IMR-90 (cell line): Measurements from ENCODE around the gene DOCK9. TPM values are rescaled to one million over a fixed set of nuclear protein-coding genes. Genes with fewer than 3 reads are reported as not detected.

ENCODE experiments used
- ATAC-seq: fragments of 200-7000 bp; cut with Tn5 transposase; 2 replicates; pipeline ENCODE4 v1.9.1; 2020; ENCODE audit warnings: low read depth, mild to moderate bottlenecking, moderate library complexity
- BruUV-seq: library from RNA; stranded (reverse); fragments of 400-500 nt; replicated peaks from 2 replicates; lab custom pipeline; 2021; lab: Mats Ljungman, UMichigan
- CTCF ChIA-PET: fragments of 300-600 bp; formaldehyde crosslinking; extraction: SDS; loops from one replicate; lab custom pipeline; 2021; ENCODE audit warnings: antibody characterized with exemption; lab: Yijun Ruan, JAX
- POLR2A ChIA-PET: fragments of 300-600 bp; sonication (Branson Sonifier 250); formaldehyde crosslinking; loops from one replicate; lab custom pipeline; 2022; ENCODE audit warnings: antibody characterized with exemption; ENCODE audit not compliant: unreplicated experiment; lab: Charles Lee
- DNase-seq: peaks from one replicate; pipeline ENCODE4 v3.0.0; 2013
- H2AFZ ChIP-seq: replicated peaks from 2 replicates; pipeline ENCODE3; 2013; ENCODE audit warnings: low read length, mild to moderate bottlenecking; ENCODE audit not compliant: poor library complexity
- H2AK5ac ChIP-seq: 2 replicates; pipeline ENCODE4 v1.6.1; 2013; ENCODE audit warnings: low read depth, low read length, inconsistent platforms
- H2AK9ac ChIP-seq: replicated peaks from 2 replicates; pipeline ENCODE3; 2013; ENCODE audit warnings: mild to moderate bottlenecking, low read depth, low read length, moderate library complexity; ENCODE audit not compliant: poor library complexity
- H2BK120ac ChIP-seq: 2 replicates; pipeline ENCODE4 v1.6.1; 2013; ENCODE audit warnings: low read depth, low read length, inconsistent platforms
- H2BK15ac ChIP-seq: 3 replicates; pipeline ENCODE4 v1.6.1; 2013; ENCODE audit warnings: low read depth, low read length, inconsistent platforms
- H2BK20ac ChIP-seq: 2 replicates; pipeline ENCODE4 v1.6.1; 2013; ENCODE audit warnings: low read depth, mild to moderate bottlenecking, inconsistent platforms, low read length, moderate library complexity
- H2BK5ac ChIP-seq: 2 replicates; pipeline ENCODE4 v1.6.1; 2013; ENCODE audit warnings: mild to moderate bottlenecking, low read depth, low read length, inconsistent platforms; ENCODE audit not compliant: poor library complexity, severe bottlenecking
- H3K14ac ChIP-seq: replicated peaks from 2 replicates; pipeline ENCODE4 v1.6.1; 2013; ENCODE audit warnings: low read depth, low read length, inconsistent platforms
- H3K18ac ChIP-seq: 2 replicates; pipeline ENCODE4 v1.6.1; 2013; ENCODE audit warnings: low read depth, low read length, control low read depth
- H3K23ac ChIP-seq: 2 replicates; pipeline ENCODE4 v1.6.1; 2013; ENCODE audit warnings: low read depth, low read length, inconsistent platforms
- H3K27ac ChIP-seq: 2 replicates; pipeline ENCODE4 v1.5.1; 2013; ENCODE audit warnings: mild to moderate bottlenecking, control low read depth, low read length; ENCODE audit not compliant: insufficient read depth
- H3K27me3 ChIP-seq: 2 replicates; pipeline ENCODE4 v1.6.1; 2013; ENCODE audit warnings: low read length; ENCODE audit not compliant: control insufficient read depth, insufficient read depth
- H3K36me3 ChIP-seq: 2 replicates; pipeline ENCODE4 v1.6.1; 2013; ENCODE audit warnings: low read length, mixed read lengths; ENCODE audit not compliant: control insufficient read depth, insufficient read depth
- H3K4ac ChIP-seq: 2 replicates; pipeline ENCODE4 v1.6.1; 2013; ENCODE audit warnings: low read depth, low read length, inconsistent platforms
- H3K4me1 ChIP-seq: 2 replicates; pipeline ENCODE4 v1.6.1; 2013; ENCODE audit warnings: low read length, mixed read lengths; ENCODE audit not compliant: control insufficient read depth, insufficient read depth
- H3K4me2 ChIP-seq: 2 replicates; pipeline ENCODE4 v1.6.1; 2013; ENCODE audit warnings: low read depth, mild to moderate bottlenecking, control low read depth, low read length, moderate library complexity
- H3K4me3 ChIP-seq: 2 replicates; pipeline ENCODE4 v1.5.1; 2013; ENCODE audit warnings: low read depth, mild to moderate bottlenecking, control low read depth, low read length, moderate library complexity; ENCODE audit not compliant: insufficient read depth
- H3K56ac ChIP-seq: 2 replicates; pipeline ENCODE4 v1.6.1; 2013; ENCODE audit warnings: low read length, inconsistent platforms; ENCODE audit not compliant: insufficient read depth; ENCODE audit errors: extremely low read depth
- H3K79me1 ChIP-seq, 2 experiments: 2 replicates each; pipeline ENCODE4 v1.6.1; 2013; ENCODE audit warnings: low read length in 2 of 2, inconsistent platforms in 1 of 2, low read depth in 1 of 2
- H3K9ac ChIP-seq: 2 replicates; pipeline ENCODE4 v1.6.1; 2013; ENCODE audit warnings: low read depth, low read length, control low read depth
- H3K9me1 ChIP-seq: 2 replicates; pipeline ENCODE4 v1.6.1; 2013; ENCODE audit warnings: low read length, inconsistent platforms; ENCODE audit not compliant: insufficient read depth
- H3K9me3 ChIP-seq: 2 replicates; pipeline ENCODE4 v1.6.1; 2013; ENCODE audit warnings: low read length; ENCODE audit not compliant: control insufficient read depth, insufficient read depth
- H4K20me1 ChIP-seq: 2 replicates; pipeline ENCODE4 v1.6.1; 2013; ENCODE audit warnings: low read length, inconsistent platforms; ENCODE audit not compliant: insufficient read depth
- H4K5ac ChIP-seq: 2 replicates; pipeline ENCODE4 v1.6.1; 2013; ENCODE audit warnings: mild to moderate bottlenecking, low read depth, low read length, control low read depth
- H4K8ac ChIP-seq, 2 experiments: 2 replicates each; pipeline ENCODE4 v1.6.1; 2013; ENCODE audit warnings: low read depth in 2 of 2, low read length in 2 of 2, control low read depth in 1 of 2, inconsistent platforms in 1 of 2
- H4K91ac ChIP-seq: 2 replicates; pipeline ENCODE4 v1.6.1; 2013; ENCODE audit warnings: low read depth, low read length, inconsistent platforms; ENCODE audit not compliant: insufficient read depth
- BHLHE40 ChIP-seq: fragments of 150-350 bp; IDR thresholded peaks from 2 replicates; pipeline ENCODE4 v1.6.1; 2016; ENCODE audit warnings: mild to moderate bottlenecking, low read depth, low read length
- CEBPB ChIP-seq: IDR thresholded peaks from 2 replicates; pipeline ENCODE4 v1.6.1; 2012; ENCODE audit warnings: low read depth, low read length, improper control_type of control experiment
- CHD1 ChIP-seq: IDR thresholded peaks from 2 replicates; pipeline ENCODE4 v1.6.1; 2012; ENCODE audit warnings: low read depth, low read length, improper control_type of control experiment
- CTCF ChIP-seq: conservative IDR thresholded peaks from 2 replicates; pipeline ENCODE4 v1.5.1; 2012; ENCODE audit warnings: mild to moderate bottlenecking, low read depth, low read length, improper control_type of control experiment
- ELK1 ChIP-seq: fragments of 150-350 bp; IDR thresholded peaks from 2 replicates; pipeline ENCODE4 v1.6.1; 2016; ENCODE audit warnings: low read depth, mild to moderate bottlenecking, low read length, moderate library complexity, borderline replicate concordance
- FOS ChIP-seq: fragments of 150-350 bp; IDR thresholded peaks from 2 replicates; pipeline ENCODE4 v1.6.1; 2016; ENCODE audit warnings: low read depth, low read length
- MAFK ChIP-seq: IDR thresholded peaks from 2 replicates; pipeline ENCODE4 v1.6.1; 2012; ENCODE audit warnings: low read depth, low read length, improper control_type of control experiment
- MAZ ChIP-seq: IDR thresholded peaks from 2 replicates; pipeline ENCODE4 v1.6.1; 2012; ENCODE audit warnings: low read depth, mild to moderate bottlenecking, low read length, improper control_type of control experiment, moderate library complexity, borderline replicate concordance
- MXI1 ChIP-seq: IDR thresholded peaks from 2 replicates; pipeline ENCODE4 v1.6.1; 2012; ENCODE audit warnings: low read depth, mild to moderate bottlenecking, low read length, moderate library complexity, borderline replicate concordance
- NFE2L2 ChIP-seq: fragments of 150-350 bp; IDR thresholded peaks from 2 replicates; pipeline ENCODE4 v1.6.1; 2016; ENCODE audit warnings: low read depth, mild to moderate bottlenecking, low read length
- POLR2A ChIP-seq: IDR thresholded peaks from 2 replicates; pipeline ENCODE4 v1.6.1; 2012; ENCODE audit warnings: mild to moderate bottlenecking, low read depth, low read length
- RAD21 ChIP-seq: IDR thresholded peaks from 2 replicates; pipeline ENCODE4 v1.6.1; 2012; ENCODE audit warnings: low read length, improper control_type of control experiment
- RCOR1 ChIP-seq: IDR thresholded peaks from 2 replicates; pipeline ENCODE4 v1.6.1; 2012; ENCODE audit warnings: mild to moderate bottlenecking, low read length, improper control_type of control experiment; ENCODE audit not compliant: insufficient replicate concordance
- RFX5 ChIP-seq: IDR thresholded peaks from 2 replicates; pipeline ENCODE4 v1.8.0; 2012; ENCODE audit warnings: low read depth, mild to moderate bottlenecking, low read length, moderate library complexity
- SMC3 ChIP-seq: fragments of 150-350 bp; IDR thresholded peaks from 2 replicates; pipeline ENCODE4 v1.6.1; 2016; ENCODE audit warnings: low read depth, mild to moderate bottlenecking, antibody characterized with exemption, low read length, moderate library complexity
- USF2 ChIP-seq: fragments of 150-350 bp; IDR thresholded peaks from 2 replicates; pipeline ENCODE4 v1.6.1; 2017; ENCODE audit warnings: mild to moderate bottlenecking, antibody characterized with exemption, low read length, low read depth
- WGBS, 2 experiments: methylation state at CpG; one replicate each; pipeline versions ENCODE4 v1.1.5 to v1.1.7; 2013; ENCODE audit warnings: missing lambda C conversion rate in 2 of 2; ENCODE audit not compliant: insufficient read length in 1 of 2; ENCODE audit errors: extremely low coverage in 2 of 2; 5-methylcytosine and 5-hydroxymethylcytosine counted together
- dilution Hi-C: fragments of 300-500 bp; cut with HindIII; formaldehyde crosslinking; loops from one replicate; pipeline ENCODE4 v1.14.3; 2018; ENCODE audit warnings: low sequenced_read_pairs; ENCODE audit not compliant: unreplicated experiment
- in situ Hi-C: fragments of 300-500 bp; cut with MboI; formaldehyde crosslinking; loops from 3 replicates; pipeline ENCODE4 v1.14.3; 2019; ENCODE audit warnings: low sequenced_read_pairs, inconsistent platforms, mixed read lengths
- intact Hi-C: fragments of 100-400 bp; cut with micrococcal nuclease; formaldehyde crosslinking; loops from 2 replicates; pipeline ENCODE4 v1.10.0; 2022
- polyA plus RNA-seq, 3 experiments: library from polyadenylated mRNA; depleted of rRNA; stranded (reverse); fragments of >200 nt; gene quantifications; 2 replicates each; pipeline ENCODE4 v1.2.3, GENCODE V29; 2012; ENCODE audit warnings: low replicate concordance in 1 of 3
- total RNA-seq: library from RNA; depleted of rRNA; stranded (reverse); fragments of >200 nt; gene quantifications from 2 replicates; pipeline ENCODE4 v1.2.3, GENCODE V29; 2012

Gene DOCK9
- total and polyA plus RNA-seq, 2 of the 4 experiments (the other 2 are of a cell fraction), result 4.8 to 7.2 TPM

- Histone ChIP-seq H3K9ac (no peak overlapping the region), H3K36me3 (no peaks in the 10 kb centered on the region), H2AK5ac (no peak overlapping the region), H4K91ac (no peak overlapping the region), H3K18ac (no peak overlapping the region), H3K14ac (no peak overlapping the region), H3K27ac (no peak overlapping the region), H3K9me1 (no peaks in the 10 kb centered on the region), H3K9me3 (0 out of 2 replicates have a peak, but pooled peaks cover 2% of the 10 kb centered on the region), H3K79me1 (no peaks in the 10 kb centered on the region), H2AFZ (no peak overlapping the region), H2BK5ac (no peak overlapping the region), H3K4ac (no peak overlapping the region), H4K8ac (no peak overlapping the region), H3K23ac (no peak overlapping the region), H3K4me3 (no peak overlapping the region), H4K20me1 (no peaks in the 10 kb centered on the region), H2BK15ac (no peak overlapping the region), H2BK120ac (no peak overlapping the region), H3K4me2 (no peak overlapping the region), H4K5ac (no peak overlapping the region), H3K27me3 (peaks cover 34% of the 10 kb centered on the region), H2AK9ac (no peak overlapping the region), H3K56ac (no peak overlapping the region), H3K4me1 (no peaks in the 10 kb centered on the region), H2BK20ac (no peak overlapping the region)
- DNase-seq (no peak), ATAC-seq (no peak)
- 84% methylated on average over 6 of the region's 9 CpGs; no CpG with 5 or more reads in 1 of the 2 experiments for WGBS, 2 experiments
- intact Hi-C loops (no loop called here), dilution Hi-C loops (no loop called here), in situ Hi-C loops (no loop called here)
- ChIA-PET CTCF (no interaction called here), POLR2A (no interaction called here)
- no TSS peak for BruUV-seq
- TF ChIP-seq MXI1 (no peak), NFE2L2 (no peak), MAFK (no peak), MAZ (no peak), RFX5 (no peak), BHLHE40 (no peak), CTCF (no peak), RCOR1 (no peak), SMC3 (no peak), ELK1 (no peak), FOS (no peak), CEBPB (no peak), CHD1 (no peak), USF2 (no peak), POLR2A (no peak), RAD21 (no peak)
Observed at GRCh38 chr13:98787996-98788395, 189.9 kb downstream of the DOCK9 start.
